ENCODE data around the gene IFNA5.

IFNA5 gene

DNA sequence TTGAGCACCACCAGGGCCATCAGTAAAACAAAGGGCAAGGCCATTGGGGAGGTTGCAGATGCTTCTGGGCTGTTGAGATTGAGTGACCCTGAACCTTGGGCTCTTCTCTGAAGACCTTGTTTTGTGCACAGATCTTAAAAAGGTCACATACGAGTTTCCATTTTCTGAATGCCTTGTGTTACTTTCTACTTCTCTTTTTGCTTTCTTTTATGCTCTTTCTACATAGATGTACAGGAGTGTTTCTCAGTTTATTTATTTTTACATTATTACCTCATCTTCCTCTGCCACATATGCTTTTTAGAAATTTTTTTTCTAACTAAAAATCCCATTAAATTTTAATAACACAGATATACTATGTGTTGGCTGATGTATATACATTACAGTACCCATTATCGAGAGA lies at the start of gene IFNA5:
TSS of gene IFNA5 (minus strand) at position 101 of the 400 bp plus-strand sequence. CDS start at position 44, 57 bp downstream.
- no peaks in the 10 kb centered on the region for H3K36me3 ChIP-seq (ENCODE audit: control insufficient read depth, insufficient read depth, low read length)
- H3K27me3 ChIP-seq (ENCODE audit: control insufficient read depth, insufficient read depth, low read length), result no peaks in the 10 kb centered on the region

DNA sequence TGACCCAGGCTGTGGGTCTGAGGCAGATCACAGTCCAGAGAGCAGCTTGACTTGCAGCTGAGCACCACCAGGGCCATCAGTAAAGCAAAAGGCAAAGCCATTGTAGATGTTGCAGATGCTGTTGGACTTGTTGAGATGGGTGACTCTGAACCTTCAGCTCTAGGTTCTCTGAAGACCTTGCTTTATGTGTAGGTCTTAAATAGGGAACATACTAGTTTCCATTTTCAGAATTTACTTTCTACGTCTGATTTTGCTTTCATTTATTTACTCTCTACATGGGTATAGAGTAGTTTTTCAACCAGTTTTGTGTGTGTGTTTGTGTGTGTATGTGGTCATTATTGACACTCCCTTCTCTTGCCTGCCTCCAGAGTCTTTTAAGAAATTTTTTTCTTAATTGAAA lies 45.7 kb upstream of the IFNA5 start, which contains the start of gene IFNA6:
TSS of gene IFNA6 (minus strand) at position 101 of the 400 bp plus-strand sequence. CDS start at position 101, 0 bp downstream.
- no peaks in the 10 kb centered on the region for H3K27me3 ChIP-seq (ENCODE audit: control insufficient read depth, insufficient read depth, low read length)
- no peaks in the 10 kb centered on the region for H3K36me3 ChIP-seq (ENCODE audit: control insufficient read depth, insufficient read depth, low read length)
- H3K9me3 ChIP-seq (ENCODE audit: control insufficient read depth, insufficient read depth, low read length), result no peaks in the 10 kb centered on the region
- H3K9ac ChIP-seq (ENCODE audit: low read depth, low read length), result no peak within 1 kb of the TSS
- H3K4me1 ChIP-seq (ENCODE audit: control insufficient read depth, insufficient read depth, low read length), result no peaks in the 10 kb centered on the region
- no peak within 1 kb of the TSS for H3K4me3 ChIP-seq (ENCODE audit: low read depth, low read length)

More for the DNA sequence above, at the start of gene IFNA5:
- H3K9me3 ChIP-seq (ENCODE audit: control insufficient read depth, insufficient read depth, low read length), result no peaks in the 10 kb centered on the region
- H3K4me1 ChIP-seq (ENCODE audit: control insufficient read depth, insufficient read depth, low read length), result no peaks in the 10 kb centered on the region
- no peak within 1 kb of the TSS for H3K4me3 ChIP-seq (ENCODE audit: low read depth, low read length)
- H3K9ac ChIP-seq (ENCODE audit: low read depth, low read length), result no peak within 1 kb of the TSS

DNA sequence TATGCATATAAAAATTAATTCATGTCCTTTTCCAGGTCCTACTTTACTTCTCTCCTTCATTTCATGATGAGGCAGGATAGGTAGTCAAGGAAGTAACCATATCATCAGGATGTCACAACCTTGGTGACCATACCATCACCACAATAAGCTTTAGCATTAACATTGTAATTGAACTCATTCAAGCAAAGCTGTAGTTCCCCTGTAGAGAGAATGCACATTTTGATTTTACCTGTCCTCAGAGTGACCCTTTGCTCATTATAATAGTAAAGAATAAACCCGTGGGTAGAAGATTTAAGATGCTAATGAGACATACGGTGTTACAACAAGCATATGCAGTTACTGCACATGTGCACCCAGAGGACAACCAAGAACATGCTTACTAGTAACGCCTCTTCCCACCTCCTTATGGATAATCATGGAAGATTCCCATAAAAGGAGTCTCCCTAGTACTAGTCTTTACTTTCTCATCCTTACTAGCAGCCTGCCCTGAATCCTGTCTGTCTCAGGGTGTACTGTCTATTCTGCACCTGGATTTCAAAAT lies 43.4 kb upstream of the IFNA5 start:
- H3K9ac ChIP-seq (ENCODE audit: low read depth, low read length), result no peak overlapping the region

DNA sequence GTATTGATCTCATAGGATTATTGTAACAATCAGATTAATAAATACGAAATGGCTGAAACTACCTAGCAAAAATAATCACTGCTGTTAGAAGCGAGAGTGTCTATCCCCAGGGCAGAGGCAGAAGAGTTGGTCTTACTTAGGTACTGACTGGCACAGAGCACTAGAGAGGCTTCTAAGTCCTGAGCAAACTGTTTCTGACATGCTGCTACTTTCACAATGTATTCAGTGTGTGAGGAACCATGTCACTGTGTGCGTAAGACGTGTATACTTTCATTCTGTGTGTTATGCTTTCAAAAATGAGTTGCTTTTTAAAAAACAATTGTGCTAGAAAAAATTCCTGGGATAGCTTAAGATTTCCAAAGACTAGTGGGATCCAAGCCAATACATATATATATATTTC lies 35.6 kb upstream of the IFNA5 start:
- Histone ChIP-seq H3K4me3 (ENCODE audit: low read depth, low read length) (no peak overlapping the region), H3K9me3 (ENCODE audit: control insufficient read depth, insufficient read depth, low read length) (no peaks in the 10 kb centered on the region), H3K27me3 (ENCODE audit: control insufficient read depth, insufficient read depth, low read length) (no peaks in the 10 kb centered on the region), H3K4me1 (ENCODE audit: control insufficient read depth, insufficient read depth, low read length) (peaks cover 3% of the 10 kb centered on the region), H3K36me3 (ENCODE audit: control insufficient read depth, insufficient read depth, low read length) (no peaks in the 10 kb centered on the region), H3K9ac (ENCODE audit: low read depth, low read length) (no peak overlapping the region)

More for the DNA sequence above, 43.4 kb upstream of the IFNA5 start:
- H3K4me3 ChIP-seq (ENCODE audit: low read depth, low read length), result no peak overlapping the region
- no peaks in the 10 kb centered on the region for H3K27me3 ChIP-seq (ENCODE audit: control insufficient read depth, insufficient read depth, low read length)
- H3K9me3 ChIP-seq (ENCODE audit: control insufficient read depth, insufficient read depth, low read length), result no peaks in the 10 kb centered on the region
- H3K36me3 ChIP-seq (ENCODE audit: control insufficient read depth, insufficient read depth, low read length), result no peaks in the 10 kb centered on the region
- no peaks in the 10 kb centered on the region for H3K4me1 ChIP-seq (ENCODE audit: control insufficient read depth, insufficient read depth, low read length)

DNA sequence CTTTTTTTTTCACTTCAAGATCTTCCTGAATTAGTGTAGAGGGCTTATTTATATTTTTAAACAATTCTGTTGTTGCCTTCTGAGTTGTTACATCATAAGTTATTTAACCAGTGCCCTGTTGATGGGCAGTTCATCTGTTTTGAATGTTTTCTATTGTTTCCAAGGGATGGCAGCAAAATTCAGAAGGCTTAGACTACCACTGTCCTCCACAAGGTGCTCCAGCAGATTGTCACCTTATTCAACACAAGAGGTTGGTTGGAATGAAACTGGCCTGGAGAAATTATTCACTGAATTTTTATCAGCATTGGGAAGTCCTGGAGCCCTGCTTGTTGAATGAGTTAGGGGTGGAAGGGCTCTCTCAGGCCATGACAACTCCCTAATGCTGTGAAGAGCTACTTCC lies 31.3 kb upstream of the IFNA5 start:
- peaks cover 8% of the 10 kb centered on the region for H3K4me1 ChIP-seq (ENCODE audit: control insufficient read depth, insufficient read depth, low read length)

DNA sequence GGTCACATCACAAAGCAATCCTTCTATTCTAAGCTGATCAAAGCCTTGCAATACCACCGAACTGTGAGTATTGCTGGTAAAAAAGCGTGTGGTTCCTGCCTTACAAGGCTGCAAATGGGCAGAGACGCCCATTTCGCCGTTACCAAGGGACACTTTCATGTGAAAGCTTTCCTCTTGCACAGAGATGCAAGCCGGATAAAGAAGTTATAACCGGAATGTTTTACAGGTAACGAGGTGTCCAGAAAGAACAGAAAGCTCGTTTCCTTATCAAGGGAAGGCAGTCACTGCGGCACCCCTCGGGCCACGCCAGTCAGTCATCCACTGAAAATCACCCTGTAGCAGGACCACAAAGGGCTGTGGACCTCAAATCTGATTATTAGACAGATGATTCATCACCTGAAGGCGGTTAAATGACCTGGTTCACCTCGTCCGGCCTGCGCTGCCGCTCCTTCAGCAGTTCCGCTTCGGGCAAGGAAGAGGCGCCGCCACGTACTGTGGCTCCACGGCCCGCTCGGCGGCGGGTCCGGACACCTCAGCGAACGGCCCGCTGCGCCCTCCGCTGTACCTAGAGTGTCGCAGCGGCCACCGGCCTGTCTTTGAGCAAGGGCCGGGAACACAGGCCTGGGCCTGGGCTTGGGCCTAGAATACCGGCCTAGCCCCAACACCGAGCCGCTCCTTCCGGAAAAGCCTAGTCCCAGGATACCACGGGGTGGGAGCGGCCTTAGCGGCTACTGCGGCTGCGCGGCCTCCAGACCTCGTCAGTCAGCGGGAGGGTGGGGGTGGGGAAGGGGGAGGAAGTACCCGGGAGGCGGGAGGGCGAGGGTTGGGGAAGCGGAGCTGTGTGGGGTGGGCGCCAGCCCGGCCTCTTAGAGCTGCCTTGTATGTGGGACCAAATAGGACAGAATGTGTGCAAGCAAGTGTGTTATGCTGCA lies 29.9 kb upstream of the IFNA5 start, which contains the start of gene KLHL9:
TSS of gene KLHL9 (minus strand) at position 704 of the 932 bp plus-strand sequence. CDS start at position 159, 545 bp downstream.
- Histone ChIP-seq H3K36me3 (ENCODE audit: control insufficient read depth, insufficient read depth, low read length) (no peaks in the 10 kb centered on the region), H3K27me3 (ENCODE audit: control insufficient read depth, insufficient read depth, low read length) (no peaks in the 10 kb centered on the region), H3K4me3 (ENCODE audit: low read depth, low read length) (peak within 1 kb of the TSS; percentile 92), H3K4me1 (ENCODE audit: control insufficient read depth, insufficient read depth, low read length) (peaks cover 8% of the 10 kb centered on the region), H3K9ac (ENCODE audit: low read depth, low read length) (peak within 1 kb of the TSS; percentile 90), H3K9me3 (ENCODE audit: control insufficient read depth, insufficient read depth, low read length) (no peaks in the 10 kb centered on the region)

More for the DNA sequence above, 31.3 kb upstream of the IFNA5 start:
- Histone ChIP-seq H3K4me3 (ENCODE audit: low read depth, low read length) (no peak overlapping the region), H3K36me3 (ENCODE audit: control insufficient read depth, insufficient read depth, low read length) (no peaks in the 10 kb centered on the region), H3K9ac (ENCODE audit: low read depth, low read length) (no peak overlapping the region), H3K9me3 (ENCODE audit: control insufficient read depth, insufficient read depth, low read length) (no peaks in the 10 kb centered on the region), H3K27me3 (ENCODE audit: control insufficient read depth, insufficient read depth, low read length) (no peaks in the 10 kb centered on the region)

DNA sequence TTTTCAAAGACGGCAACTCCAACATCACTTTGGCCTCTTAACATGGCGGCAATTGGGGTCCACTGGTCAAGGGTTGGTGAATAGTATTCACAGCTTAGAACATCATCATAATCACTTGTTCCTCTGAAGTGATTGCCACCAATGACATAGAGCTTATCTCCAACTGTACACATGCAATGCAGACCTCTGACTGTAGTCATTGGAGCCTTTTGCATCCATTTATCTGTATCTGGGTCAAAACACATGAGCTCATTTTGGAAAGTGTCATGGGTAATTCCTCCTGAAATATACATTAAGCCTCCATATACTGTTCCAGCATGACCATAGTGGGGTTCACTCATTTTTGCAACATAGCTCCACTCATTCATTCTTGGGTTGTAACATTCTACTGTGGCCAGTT lies 28.1 kb upstream of the IFNA5 start:
- Histone ChIP-seq H3K9ac (ENCODE audit: low read depth, low read length) (no peak overlapping the region), H3K4me1 (ENCODE audit: control insufficient read depth, insufficient read depth, low read length) (peaks cover 8% of the 10 kb centered on the region), H3K27me3 (ENCODE audit: control insufficient read depth, insufficient read depth, low read length) (no peaks in the 10 kb centered on the region), H3K36me3 (ENCODE audit: control insufficient read depth, insufficient read depth, low read length) (no peaks in the 10 kb centered on the region), H3K9me3 (ENCODE audit: control insufficient read depth, insufficient read depth, low read length) (no peaks in the 10 kb centered on the region), H3K4me3 (ENCODE audit: low read depth, low read length) (peak overlapping the region; percentile 22)

DNA sequence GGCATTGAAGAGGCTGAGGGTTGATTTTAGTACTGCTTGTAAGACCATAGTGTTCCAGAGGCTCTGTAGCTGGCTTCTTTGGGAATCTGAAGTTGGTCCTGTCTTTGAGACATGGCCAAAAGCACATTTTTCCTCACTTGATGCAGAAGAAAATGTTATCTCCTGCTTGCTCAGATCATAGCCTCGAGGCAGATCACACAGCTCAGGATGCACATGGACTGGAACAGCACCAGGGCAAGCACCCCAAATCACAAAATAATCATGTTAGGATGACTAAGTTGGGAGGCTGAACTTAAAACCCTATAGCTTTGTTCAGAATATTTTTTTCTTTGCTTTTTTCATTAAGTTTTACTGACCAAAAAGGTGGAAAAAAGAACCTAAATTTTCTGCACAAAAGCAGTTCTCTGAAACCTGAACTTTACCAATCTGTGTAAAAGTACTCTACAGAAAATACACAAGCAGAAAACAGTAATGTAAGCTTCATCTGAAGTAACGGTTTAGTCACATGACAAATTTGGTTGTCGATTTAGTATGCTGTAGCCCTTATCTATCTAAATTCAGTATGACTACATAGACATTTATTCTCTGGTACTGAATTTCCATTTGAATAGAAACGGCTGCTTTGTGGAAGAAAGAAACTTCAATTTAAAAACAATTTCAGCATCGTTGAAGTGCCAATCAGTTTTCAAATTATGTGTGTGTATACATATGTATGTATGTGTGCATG lies 26.7 kb upstream of the IFNA5 start:
- Histone ChIP-seq H3K36me3 (ENCODE audit: control insufficient read depth, insufficient read depth, low read length) (no peaks in the 10 kb centered on the region), H3K9me3 (ENCODE audit: control insufficient read depth, insufficient read depth, low read length) (no peaks in the 10 kb centered on the region), H3K4me1 (ENCODE audit: control insufficient read depth, insufficient read depth, low read length) (peaks cover 8% of the 10 kb centered on the region), H3K27me3 (ENCODE audit: control insufficient read depth, insufficient read depth, low read length) (no peaks in the 10 kb centered on the region), H3K9ac (ENCODE audit: low read depth, low read length) (no peak overlapping the region), H3K4me3 (ENCODE audit: low read depth, low read length) (no peak overlapping the region)

DNA sequence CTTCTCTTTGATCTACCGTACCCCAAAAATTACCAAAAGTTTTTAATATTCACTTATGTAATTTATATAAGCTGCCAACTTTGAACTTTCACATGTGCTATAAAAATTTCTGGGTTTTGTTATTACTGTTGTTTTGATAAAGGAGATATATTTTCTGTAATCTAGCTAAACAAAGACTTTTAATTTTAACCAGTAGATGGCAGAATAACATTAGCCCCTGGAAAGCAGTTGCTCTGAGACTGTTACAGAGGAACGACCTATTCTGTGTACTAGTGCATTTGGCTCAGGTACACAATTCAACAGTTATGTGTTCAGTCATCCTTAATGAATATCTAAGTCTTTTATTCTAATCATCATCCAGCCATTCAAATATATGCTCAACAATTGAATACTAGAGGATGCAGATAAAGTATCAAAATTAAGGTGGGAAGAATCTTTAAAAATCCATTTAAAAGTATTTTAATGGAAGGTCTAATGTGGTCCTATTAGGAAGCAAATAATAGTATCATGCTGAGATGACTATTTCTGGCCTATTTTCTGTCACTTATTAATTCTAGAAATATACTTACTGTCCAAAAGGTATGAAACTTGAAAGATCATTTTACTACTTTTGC lies 21.5 kb upstream of the IFNA5 start:
- no peak overlapping the region for H3K9ac ChIP-seq (ENCODE audit: low read depth, low read length)
- no peaks in the 10 kb centered on the region for H3K4me1 ChIP-seq (ENCODE audit: control insufficient read depth, insufficient read depth, low read length)
- H3K27me3 ChIP-seq (ENCODE audit: control insufficient read depth, insufficient read depth, low read length), result no peaks in the 10 kb centered on the region
- H3K9me3 ChIP-seq (ENCODE audit: control insufficient read depth, insufficient read depth, low read length), result no peaks in the 10 kb centered on the region
- no peaks in the 10 kb centered on the region for H3K36me3 ChIP-seq (ENCODE audit: control insufficient read depth, insufficient read depth, low read length)
- no peak overlapping the region for H3K4me3 ChIP-seq (ENCODE audit: low read depth, low read length)

DNA sequence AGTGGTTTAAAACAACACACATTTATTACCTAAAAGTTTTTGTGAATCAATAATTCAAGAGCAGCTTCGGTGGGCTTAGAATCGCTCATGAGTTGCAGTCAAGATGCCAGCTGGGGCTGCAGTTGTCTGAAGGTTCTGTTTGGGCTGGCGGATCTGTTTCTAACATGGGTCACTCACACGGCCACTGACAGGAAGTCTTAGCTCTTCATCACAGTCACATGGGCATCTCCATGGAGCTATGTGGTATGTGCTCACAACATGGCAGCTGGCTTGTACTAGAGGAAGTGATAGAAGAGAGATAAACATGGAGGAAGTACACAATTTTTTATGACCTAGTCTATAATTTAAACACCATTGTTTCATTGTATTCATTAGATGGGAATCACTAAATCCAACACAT lies 18.9 kb upstream of the IFNA5 start:
- Histone ChIP-seq H3K9me3 (ENCODE audit: control insufficient read depth, insufficient read depth, low read length) (no peaks in the 10 kb centered on the region), H3K4me3 (ENCODE audit: low read depth, low read length) (no peak overlapping the region), H3K36me3 (ENCODE audit: control insufficient read depth, insufficient read depth, low read length) (no peaks in the 10 kb centered on the region), H3K9ac (ENCODE audit: low read depth, low read length) (no peak overlapping the region), H3K27me3 (ENCODE audit: control insufficient read depth, insufficient read depth, low read length) (no peaks in the 10 kb centered on the region), H3K4me1 (ENCODE audit: control insufficient read depth, insufficient read depth, low read length) (no peaks in the 10 kb centered on the region)

DNA sequence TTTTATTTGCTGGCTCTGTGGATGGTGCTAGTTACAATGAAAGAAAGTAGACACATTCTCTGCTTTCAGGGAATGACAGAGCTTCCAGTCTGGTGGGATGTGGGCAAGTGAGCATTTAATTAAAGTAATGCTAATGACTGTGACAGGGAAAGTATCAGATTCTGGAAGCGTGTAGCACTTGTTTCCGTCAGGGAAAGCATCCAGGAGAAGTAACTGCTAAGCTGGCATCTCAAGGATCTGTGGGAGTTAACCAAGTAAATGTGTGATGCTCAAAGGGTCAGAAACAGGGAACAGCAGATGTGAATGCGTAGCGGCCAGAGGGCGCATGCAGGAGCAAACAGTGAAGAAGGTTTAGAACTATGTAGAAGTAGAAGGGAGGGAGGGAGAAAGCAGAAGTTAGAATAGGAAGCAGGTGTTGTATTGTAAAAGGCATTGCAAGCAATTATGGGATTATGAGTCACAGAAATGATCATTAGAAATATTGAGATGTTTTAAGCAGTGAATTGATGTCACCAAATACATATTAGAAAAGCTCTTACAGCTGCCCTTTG lies 17.9 kb upstream of the IFNA5 start:
- H3K4me3 ChIP-seq (ENCODE audit: low read depth, low read length), result no peak overlapping the region
- no peaks in the 10 kb centered on the region for H3K9me3 ChIP-seq (ENCODE audit: control insufficient read depth, insufficient read depth, low read length)
- H3K9ac ChIP-seq (ENCODE audit: low read depth, low read length), result no peak overlapping the region
- no peaks in the 10 kb centered on the region for H3K36me3 ChIP-seq (ENCODE audit: control insufficient read depth, insufficient read depth, low read length)
- no peaks in the 10 kb centered on the region for H3K4me1 ChIP-seq (ENCODE audit: control insufficient read depth, insufficient read depth, low read length)
- no peaks in the 10 kb centered on the region for H3K27me3 ChIP-seq (ENCODE audit: control insufficient read depth, insufficient read depth, low read length)
